SU-DHL-6 (cell line): Measurements from ENCODE around the gene COG5.

Experiments
- CTCF ChIP-seq: fragments of 200-600 bp; sonication (generic); IDR thresholded peaks from one replicate; pipeline ENCODE4 v1.5.1; 2017; ENCODE audit warnings: antibody characterized with exemption, mild to moderate bottlenecking, low read length, moderate library complexity; ENCODE audit not compliant: insufficient read depth, poor library complexity, severe bottlenecking
- EZH2phosphoT487 ChIP-seq: fragments of 200-600 bp; sonication (generic), shearing (Covaris generic); conservative IDR thresholded peaks from 2 replicates; pipeline ENCODE4 v1.6.1; 2018; ENCODE audit warnings: mild to moderate bottlenecking, antibody characterized with exemption, low read length, moderate library complexity, mixed read lengths

GRCh38 chr7:107405559-107405958, 158.2 kb downstream of the COG5 start:
- TF ChIP-seq CTCF = no peak
- no peak for TF ChIP-seq EZH2phosphoT487
